Trophoblast cell (in vitro differentiated cells and primary cell): ENCODE data around the gene KLF14.

ENCODE experiments used
- DNase-seq, 2 donors: peaks; one replicate each; pipeline ENCODE4 v3.0.0-alpha.2; 2016
- H2AFZ ChIP-seq: 2 replicates; pipeline ENCODE4 v1.6.1; 2013; ENCODE audit warnings: low read length, moderate library complexity, mild to moderate bottlenecking; ENCODE audit not compliant: insufficient read depth, poor library complexity
- H2AK5ac ChIP-seq: 2 replicates; pipeline ENCODE4 v1.6.1; 2013; ENCODE audit warnings: mild to moderate bottlenecking, low read length
- H2BK120ac ChIP-seq: 2 replicates; pipeline ENCODE4 v1.6.1; 2013; ENCODE audit warnings: low read length, mild to moderate bottlenecking, moderate library complexity; ENCODE audit not compliant: insufficient read depth, poor library complexity
- H2BK12ac ChIP-seq: 2 replicates; pipeline ENCODE4 v1.6.1; 2013; ENCODE audit warnings: mild to moderate bottlenecking, low read length, moderate library complexity
- H2BK5ac ChIP-seq: 2 replicates; pipeline ENCODE4 v1.6.1; 2013; ENCODE audit warnings: low read length, low read depth, moderate library complexity, mild to moderate bottlenecking; ENCODE audit not compliant: poor library complexity
- H3K14ac ChIP-seq: 2 replicates; pipeline ENCODE4 v1.6.1; 2013; ENCODE audit warnings: mild to moderate bottlenecking, low read length
- H3K18ac ChIP-seq: 2 replicates; pipeline ENCODE4 v1.6.1; 2013; ENCODE audit warnings: mild to moderate bottlenecking, low read length
- H3K23ac ChIP-seq: 2 replicates; pipeline ENCODE4 v1.6.1; 2013; ENCODE audit warnings: low read length
- H3K27ac ChIP-seq: 2 replicates; pipeline ENCODE4 v1.5.1; 2013; ENCODE audit warnings: low read depth, mild to moderate bottlenecking, inconsistent platforms, low read length, moderate library complexity
- H3K27me3 ChIP-seq: 2 replicates; pipeline ENCODE4 v1.6.1; 2013; ENCODE audit warnings: inconsistent platforms, mild to moderate bottlenecking, low read length, moderate library complexity; ENCODE audit not compliant: insufficient read depth
- H3K36me3 ChIP-seq, 2 experiments: 1 replicate in 1 of 2; 2 replicates in 1 of 2; pipeline ENCODE4 v1.6.1; 2013; ENCODE audit warnings: low read length in 2 of 2, mild to moderate bottlenecking in 2 of 2, moderate library complexity in 1 of 2; ENCODE audit not compliant: insufficient read depth in 2 of 2, control insufficient read depth in 1 of 2
- H3K4ac ChIP-seq: 2 replicates; pipeline ENCODE4 v1.6.1; 2013; ENCODE audit warnings: low read depth, mild to moderate bottlenecking, low read length, moderate library complexity
- H3K4me1 ChIP-seq, 2 experiments: 1 replicate in 1 of 2; 2 replicates in 1 of 2; pipeline ENCODE4 v1.6.1; 2013; ENCODE audit warnings: low read length in 2 of 2, mild to moderate bottlenecking in 2 of 2, moderate library complexity in 1 of 2; ENCODE audit not compliant: insufficient read depth in 2 of 2, control insufficient read depth in 1 of 2
- H3K4me2 ChIP-seq: 2 replicates; pipeline ENCODE4 v1.6.1; 2013; ENCODE audit warnings: inconsistent platforms, mild to moderate bottlenecking, low read length, moderate library complexity
- H3K4me3 ChIP-seq: 2 replicates; pipeline ENCODE4 v1.5.1; 2013; ENCODE audit warnings: mild to moderate bottlenecking, low read depth, low read length, inconsistent platforms
- H3K79me1 ChIP-seq: one replicate; pipeline ENCODE4 v1.6.1; 2013; ENCODE audit warnings: low read length
- H3K79me2 ChIP-seq: 2 replicates; pipeline ENCODE4 v1.6.1; 2013; ENCODE audit warnings: low read length, mild to moderate bottlenecking; ENCODE audit not compliant: control insufficient read depth, insufficient read depth, poor library complexity
- H3K9ac ChIP-seq: 2 replicates; pipeline ENCODE4 v1.6.1; 2013; ENCODE audit warnings: mild to moderate bottlenecking, low read length
- H3K9me3 ChIP-seq: 2 replicates; pipeline ENCODE4 v1.6.1; 2013; ENCODE audit warnings: low read depth, mild to moderate bottlenecking, control low read depth, inconsistent platforms, low read length; ENCODE audit not compliant: insufficient read depth
- H4K12ac ChIP-seq: 2 replicates; pipeline ENCODE4 v1.6.1; 2013; ENCODE audit warnings: low read depth, mild to moderate bottlenecking, low read length, moderate library complexity
- H4K8ac ChIP-seq: 2 replicates; pipeline ENCODE4 v1.6.1; 2013; ENCODE audit warnings: low read depth, mild to moderate bottlenecking, low read length, moderate library complexity
- H4K91ac ChIP-seq: one replicate; pipeline ENCODE4 v1.6.1; 2013; ENCODE audit warnings: low read depth, mild to moderate bottlenecking, low read length, moderate library complexity
- WGBS: extraction: QIAGEN DNeasy Blood & Tissue Kit; methylation state at CpG from one replicate; pipeline ENCODE4 v1.1.7; 2013; ENCODE audit warnings: missing lambda C conversion rate; ENCODE audit not compliant: insufficient read length, insufficient coverage; ENCODE audit errors: extremely low coverage; 5-methylcytosine and 5-hydroxymethylcytosine counted together

KLF14 gene

GRCh38 chr7:130708766-130709165 lies 25.2 kb downstream of the KLF14 start:
- Histone ChIP-seq H4K8ac (no peak overlapping the region), H2BK120ac (no peak overlapping the region), H4K12ac (no peak overlapping the region), H3K36me3 (no peaks in the 10 kb centered on the region), H3K23ac (no peak overlapping the region), H3K4ac (no peak overlapping the region), H2BK5ac (no peak overlapping the region), H3K27ac (no peak overlapping the region), H3K27me3 (no peaks in the 10 kb centered on the region), H2BK12ac (no peak overlapping the region), H3K79me1 (no peaks in the 10 kb centered on the region), H3K9me3 (no peaks in the 10 kb centered on the region), H3K4me2 (no peak overlapping the region), H2AK5ac (no peak overlapping the region), H3K9ac (no peak overlapping the region), H2AFZ (no peak overlapping the region), H3K4me3 (no peak overlapping the region), H3K14ac (no peak overlapping the region), H3K4me1 (no peaks in the 10 kb centered on the region), H3K79me2 (no peaks in the 10 kb centered on the region), H3K18ac (no peak overlapping the region), H4K91ac (no peak overlapping the region)
- WGBS = no CpG with 5 or more reads among the region's 4 CpGs
- peak; percentile 65 to 70 for DNase-seq

- H3K4ac ChIP-seq = no peak overlapping the region
- H3K27ac ChIP-seq = no peak overlapping the region
- no peak overlapping the region for H2BK120ac ChIP-seq
- no peak overlapping the region for H4K91ac ChIP-seq
- H3K23ac ChIP-seq = no peak overlapping the region
- no peak overlapping the region for H2AFZ ChIP-seq
- WGBS = no CpG with 5 or more reads among the region's 4 CpGs
- DNase-seq = peak; percentile 74 to 86
- H2BK12ac ChIP-seq = no peak overlapping the region
- no peaks in the 10 kb centered on the region for H3K9me3 ChIP-seq
- H3K9ac ChIP-seq = peak overlapping the region; percentile 58
- no peaks in the 10 kb centered on the region for H3K79me2 ChIP-seq
- H4K8ac ChIP-seq = no peak overlapping the region
- H2AK5ac ChIP-seq = no peak overlapping the region
- no peak overlapping the region for H3K4me3 ChIP-seq
- H3K36me3 ChIP-seq = no peaks in the 10 kb centered on the region
- H3K4me1 ChIP-seq = no peaks in the 10 kb centered on the region
- H3K14ac ChIP-seq = no peak overlapping the region
- no peaks in the 10 kb centered on the region for H3K27me3 ChIP-seq
- no peak overlapping the region for H3K18ac ChIP-seq
- no peak overlapping the region for H3K4me2 ChIP-seq
- H4K12ac ChIP-seq = no peak overlapping the region
- H2BK5ac ChIP-seq = no peak overlapping the region
- H3K79me1 ChIP-seq = no peaks in the 10 kb centered on the region
Observed at GRCh38 chr7:130708001-130708400, 26.0 kb downstream of the KLF14 start.

GRCh38 chr7:130703851-130704250 lies 30.2 kb downstream of the KLF14 start:
- H3K27me3 ChIP-seq = no peaks in the 10 kb centered on the region
- H4K12ac ChIP-seq = no peak overlapping the region
- H2BK120ac ChIP-seq = no peak overlapping the region
- H4K91ac ChIP-seq = no peak overlapping the region
- no peak overlapping the region for H2AK5ac ChIP-seq
- H3K18ac ChIP-seq = no peak overlapping the region
- no peaks in the 10 kb centered on the region for H3K4me1 ChIP-seq
- H3K79me1 ChIP-seq = no peaks in the 10 kb centered on the region
- no peak overlapping the region for H2BK12ac ChIP-seq
- no peak overlapping the region for H3K4me3 ChIP-seq
- no peak overlapping the region for H4K8ac ChIP-seq
- H3K36me3 ChIP-seq = no peaks in the 10 kb centered on the region
- no peak overlapping the region for H2BK5ac ChIP-seq
- H3K9me3 ChIP-seq = no peaks in the 10 kb centered on the region
- no peaks in the 10 kb centered on the region for H3K79me2 ChIP-seq
- no peak overlapping the region for H3K27ac ChIP-seq
- H3K4ac ChIP-seq = no peak overlapping the region
- no peak overlapping the region for H3K4me2 ChIP-seq
- DNase-seq = no peak
- H3K23ac ChIP-seq = no peak overlapping the region
- no peak overlapping the region for H3K9ac ChIP-seq
- H2AFZ ChIP-seq = no peak overlapping the region
- WGBS = no CpG with 5 or more reads among the region's 1 CpG
- H3K14ac ChIP-seq = no peak overlapping the region

DNA sequence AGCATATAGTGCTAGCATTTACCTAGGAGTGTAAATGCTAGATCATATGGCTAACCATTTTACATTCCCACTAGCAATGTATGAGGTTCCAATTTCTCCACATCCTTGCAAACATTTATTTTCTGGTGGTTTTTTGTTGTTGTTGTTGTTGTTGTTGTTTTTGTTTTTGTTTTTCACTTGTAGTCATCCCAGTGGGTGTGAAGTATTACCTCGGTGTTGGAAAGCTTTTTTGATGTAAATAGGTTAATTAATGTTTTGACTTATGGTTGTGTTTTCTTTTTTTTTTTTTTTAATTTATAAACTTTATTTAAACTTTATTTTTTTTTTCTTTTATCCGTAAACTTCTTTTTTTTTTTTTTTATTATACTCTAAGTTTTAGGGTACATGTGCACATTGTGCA lies 32.4 kb downstream of the KLF14 start:
- Histone ChIP-seq H3K4ac (no peak overlapping the region), H4K8ac (no peak overlapping the region), H3K9ac (no peak overlapping the region), H4K12ac (no peak overlapping the region), H2BK120ac (no peak overlapping the region), H3K36me3 (no peaks in the 10 kb centered on the region), H2AFZ (no peak overlapping the region), H3K23ac (no peak overlapping the region), H2BK12ac (no peak overlapping the region), H3K79me2 (no peaks in the 10 kb centered on the region), H3K9me3 (no peaks in the 10 kb centered on the region), H4K91ac (no peak overlapping the region), H3K14ac (no peak overlapping the region), H3K4me1 (no peaks in the 10 kb centered on the region), H2AK5ac (no peak overlapping the region), H3K27ac (no peak overlapping the region), H3K18ac (no peak overlapping the region), H3K79me1 (no peaks in the 10 kb centered on the region), H2BK5ac (no peak overlapping the region), H3K4me3 (no peak overlapping the region), H3K4me2 (no peak overlapping the region), H3K27me3 (no peaks in the 10 kb centered on the region)
- no CpG with 5 or more reads among the region's 2 CpGs for WGBS
- DNase-seq = no peak
